OCI-LY7 (cell line): ENCODE data around the gene XPR1. TPM values are rescaled to one million over a fixed set of nuclear protein-coding genes. Genes with fewer than 3 reads are reported as not detected.

Source experiments
- BruUV-seq: library from RNA; stranded (reverse); fragments of 400-500 nt; replicated peaks from 2 replicates; lab custom pipeline; 2021; lab: Mats Ljungman, UMichigan
- CTCF ChIA-PET: fragments of 300-600 bp; sonication (Branson Sonifier 250); formaldehyde crosslinking; loops from one replicate; lab custom pipeline; 2022; ENCODE audit warnings: antibody characterized with exemption; ENCODE audit not compliant: unreplicated experiment; lab: Charles Lee
- POLR2A ChIA-PET: fragments of 300-600 bp; sonication (Branson Sonifier 250); formaldehyde crosslinking; loops from one replicate; lab custom pipeline; 2022; ENCODE audit warnings: antibody characterized with exemption; lab: Charles Lee
- DNase-seq: peaks from one replicate; pipeline ENCODE4 v3.0.0-alpha.2; 2015; ENCODE audit warnings: low spot score
- H2AFZ ChIP-seq: fragments of 200-600 bp; sonication (generic), shearing (Covaris generic); 2 replicates; pipeline ENCODE4 v1.6.1; 2014; ENCODE audit warnings: mild to moderate bottlenecking, antibody characterized with exemption, low read length, moderate library complexity
- H3K27ac ChIP-seq: fragments of 200-600 bp; sonication (generic); 2 replicates; pipeline ENCODE4 v1.5.1; 2014; ENCODE audit warnings: mixed run types, low read depth, mild to moderate bottlenecking, moderate library complexity, low read length, inconsistent platforms; ENCODE audit not compliant: poor library complexity, severe bottlenecking
- H3K36me3 ChIP-seq: fragments of 200-600 bp; sonication (generic); 2 replicates; pipeline ENCODE4 v1.6.1; 2014; ENCODE audit warnings: mild to moderate bottlenecking, antibody characterized with exemption, low read length, moderate library complexity, mixed read lengths; ENCODE audit not compliant: insufficient read depth
- H3K4me1 ChIP-seq: fragments of 200-600 bp; sonication (generic); 2 replicates; pipeline ENCODE4 v1.5.1; 2014; ENCODE audit warnings: mild to moderate bottlenecking, low read length; ENCODE audit not compliant: insufficient read depth, poor library complexity, severe bottlenecking
- H3K4me2 ChIP-seq: fragments of 200-600 bp; sonication (generic); 2 replicates; pipeline ENCODE4 v1.6.1; 2014; ENCODE audit warnings: mild to moderate bottlenecking, low read length
- H3K4me3 ChIP-seq: fragments of 200-600 bp; sonication (generic); 2 replicates; pipeline ENCODE4 v1.5.1; 2014; ENCODE audit warnings: mild to moderate bottlenecking, low read depth, low read length; ENCODE audit not compliant: poor library complexity, severe bottlenecking
- H3K79me2 ChIP-seq: fragments of 200-600 bp; sonication (generic); 2 replicates; pipeline ENCODE4 v1.6.1; 2016; ENCODE audit warnings: low read depth, mild to moderate bottlenecking, low read length, moderate library complexity, mixed read lengths; ENCODE audit not compliant: insufficient read depth
- H3K9me2 ChIP-seq: fragments of 200-600 bp; sonication (generic); 2 replicates; pipeline ENCODE4 v1.6.1; 2016; ENCODE audit warnings: mild to moderate bottlenecking, low read length, mixed read lengths; ENCODE audit not compliant: insufficient read depth
- H3K9me3 ChIP-seq: fragments of 200-600 bp; sonication (generic); 2 replicates; pipeline ENCODE4 v1.6.1; 2014; ENCODE audit warnings: mild to moderate bottlenecking, mixed run types, low read length, mixed read lengths
- H4K20me1 ChIP-seq: fragments of 200-600 bp; sonication (generic); 2 replicates; pipeline ENCODE4 v1.6.1; 2014; ENCODE audit warnings: mild to moderate bottlenecking, antibody characterized with exemption, low read length, moderate library complexity, mixed read lengths; ENCODE audit not compliant: insufficient read depth
- EZH2phosphoT487 ChIP-seq: fragments of 200-600 bp; sonication (generic); IDR thresholded peaks from 2 replicates; pipeline ENCODE4 v1.6.1; 2018; ENCODE audit warnings: low read depth, borderline replicate concordance, mild to moderate bottlenecking, mixed run types, antibody characterized with exemption, low read length, moderate library complexity, mixed read lengths
- intact Hi-C: fragments of 100-400 bp; cut with micrococcal nuclease; formaldehyde crosslinking; loops from one replicate; pipeline ENCODE4 v1.10.0; 2022; ENCODE audit not compliant: unreplicated experiment
- total RNA-seq, 2 experiments: library from RNA; depleted of rRNA in 1 of 2; stranded (reverse); fragments of >200 nt in 1 of 2; shearing (Covaris generic) in 1 of 2; gene quantifications; 2 replicates each; pipeline ENCODE4 v1.2.3, GENCODE V29; 2014 to 2022
- TF ChIP-seq, protein P1 (sequence below): fragments of 200-600 bp; sonication (generic); conservative IDR thresholded peaks from 2 replicates; pipeline ENCODE4 v1.5.1; 2014; ENCODE audit warnings: mild to moderate bottlenecking, antibody characterized with exemption, low read length, moderate library complexity, mixed read lengths

The XPR1 gene
- total RNA-seq, 2 experiments from 2014 or later = 8.6 to 17.2 TPM

GRCh38 chr1:180595966-180596365 lies 35.9 kb upstream of the XPR1 start:
- TF ChIP-seq, protein P1, sequence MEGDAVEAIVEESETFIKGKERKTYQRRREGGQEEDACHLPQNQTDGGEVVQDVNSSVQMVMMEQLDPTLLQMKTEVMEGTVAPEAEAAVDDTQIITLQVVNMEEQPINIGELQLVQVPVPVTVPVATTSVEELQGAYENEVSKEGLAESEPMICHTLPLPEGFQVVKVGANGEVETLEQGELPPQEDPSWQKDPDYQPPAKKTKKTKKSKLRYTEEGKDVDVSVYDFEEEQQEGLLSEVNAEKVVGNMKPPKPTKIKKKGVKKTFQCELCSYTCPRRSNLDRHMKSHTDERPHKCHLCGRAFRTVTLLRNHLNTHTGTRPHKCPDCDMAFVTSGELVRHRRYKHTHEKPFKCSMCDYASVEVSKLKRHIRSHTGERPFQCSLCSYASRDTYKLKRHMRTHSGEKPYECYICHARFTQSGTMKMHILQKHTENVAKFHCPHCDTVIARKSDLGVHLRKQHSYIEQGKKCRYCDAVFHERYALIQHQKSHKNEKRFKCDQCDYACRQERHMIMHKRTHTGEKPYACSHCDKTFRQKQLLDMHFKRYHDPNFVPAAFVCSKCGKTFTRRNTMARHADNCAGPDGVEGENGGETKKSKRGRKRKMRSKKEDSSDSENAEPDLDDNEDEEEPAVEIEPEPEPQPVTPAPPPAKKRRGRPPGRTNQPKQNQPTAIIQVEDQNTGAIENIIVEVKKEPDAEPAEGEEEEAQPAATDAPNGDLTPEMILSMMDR = no peak
- no peak for TF ChIP-seq EZH2phosphoT487
- Histone ChIP-seq H3K4me1 (no peaks in the 10 kb centered on the region), H3K36me3 (no peaks in the 10 kb centered on the region), H2AFZ (no peak overlapping the region), H3K9me2 (no peaks in the 10 kb centered on the region), H4K20me1 (no peaks in the 10 kb centered on the region), H3K4me2 (no peak overlapping the region), H3K4me3 (no peak overlapping the region), H3K79me2 (no peaks in the 10 kb centered on the region), H3K27ac (no peak overlapping the region), H3K9me3 (no peaks in the 10 kb centered on the region)
- BruUV-seq = no TSS peak
- intact Hi-C loops = no loop called here
- CTCF ChIA-PET = no interaction called here
- no peak for DNase-seq
- POLR2A ChIA-PET = interaction anchor here (1.1 kb wide), 1 partner anchor 139 kb away, joined by 3 read pairs; no protein-coding TSS in a partner anchor

DNA sequence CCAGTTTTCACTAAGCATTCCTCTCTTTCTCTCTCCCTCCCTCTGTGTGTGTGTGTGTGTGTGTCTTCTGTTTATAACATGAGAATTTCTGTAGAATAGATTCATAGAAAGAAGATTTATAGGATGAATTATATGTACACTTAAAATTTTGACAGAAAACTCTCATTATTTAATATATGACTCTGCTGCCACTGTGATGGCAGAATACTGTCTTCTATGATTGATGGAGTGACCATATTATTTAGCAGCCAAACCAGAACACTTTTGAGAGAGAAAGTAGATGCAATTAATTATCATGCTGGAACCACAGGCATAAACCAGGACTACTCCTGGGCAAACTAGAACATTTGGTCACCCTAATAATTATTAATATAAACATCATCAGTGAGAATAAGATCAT lies 34.3 kb upstream of the XPR1 start:
- Histone ChIP-seq H3K36me3 (no peaks in the 10 kb centered on the region), H3K4me1 (no peaks in the 10 kb centered on the region), H3K9me3 (no peaks in the 10 kb centered on the region), H3K4me2 (no peak overlapping the region), H3K9me2 (no peaks in the 10 kb centered on the region), H3K4me3 (no peak overlapping the region), H3K79me2 (no peaks in the 10 kb centered on the region), H3K27ac (no peak overlapping the region), H4K20me1 (no peaks in the 10 kb centered on the region), H2AFZ (no peak overlapping the region)
- TF ChIP-seq EZH2phosphoT487 = no peak
- TF ChIP-seq, protein P1 = no peak
- no TSS peak for BruUV-seq
- ChIA-PET POLR2A (no interaction called here), CTCF (no interaction called here)
- intact Hi-C loops = no loop called here
- DNase-seq = no peak

DNA sequence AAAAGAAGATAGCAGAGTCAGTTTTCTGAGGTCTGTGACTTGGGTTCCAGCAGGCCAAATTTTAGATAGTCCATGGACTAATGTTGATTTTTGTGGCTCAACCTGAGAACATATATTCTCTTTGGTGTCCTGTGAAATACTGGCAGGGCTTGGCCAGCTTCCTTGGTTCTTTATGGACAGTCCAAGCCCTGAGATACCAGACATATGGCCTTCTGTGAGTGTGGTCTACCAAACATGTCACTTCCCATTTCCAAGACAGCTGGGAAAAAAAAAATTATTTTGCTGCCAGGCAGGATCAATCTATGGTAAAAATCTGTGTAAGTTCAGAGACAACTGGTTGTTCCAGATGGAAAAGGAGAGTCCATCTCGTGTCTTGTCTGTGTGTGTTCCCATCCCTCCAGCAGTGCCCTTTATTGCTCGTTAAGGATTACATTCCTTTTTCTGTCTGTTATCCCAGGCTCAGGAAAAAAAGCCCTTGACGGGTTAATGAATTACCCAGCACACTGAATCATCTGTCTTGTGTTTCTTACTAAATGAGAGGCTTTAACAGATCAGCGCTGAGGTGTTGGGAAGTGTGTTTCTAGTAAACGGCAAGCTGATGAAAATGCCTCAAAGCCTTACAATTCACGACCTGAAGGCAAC lies 33.4 kb upstream of the XPR1 start:
- TF ChIP-seq, protein P1 = no peak

More for the DNA sequence above, 33.4 kb upstream of the XPR1 start:
- CTCF ChIA-PET = no interaction called here
- Histone ChIP-seq H3K9me2 (no peaks in the 10 kb centered on the region), H3K4me3 (no peak overlapping the region), H2AFZ (no peak overlapping the region), H3K27ac (no peak overlapping the region), H3K79me2 (no peaks in the 10 kb centered on the region), H3K9me3 (no peaks in the 10 kb centered on the region), H3K4me2 (no peak overlapping the region), H3K36me3 (no peaks in the 10 kb centered on the region), H4K20me1 (no peaks in the 10 kb centered on the region), H3K4me1 (no peaks in the 10 kb centered on the region)
- DNase-seq = no peak
- no TSS peak for BruUV-seq
- intact Hi-C loops = no loop called here
- POLR2A ChIA-PET = no interaction called here
